B cell (primary cell): ENCODE data around the gene TASL. TPM values are rescaled to one million over a fixed set of nuclear protein-coding genes. Genes with fewer than 3 reads are reported as not detected.

Source experiments
- ATAC-seq: fragments of 200-7000 bp; cut with Tn5 transposase; one replicate; pipeline ENCODE4 v1.10.0; 2021; ENCODE audit warnings: low read depth, mild to moderate bottlenecking, moderate number of reproducible peaks, moderate library complexity
- CTCF ChIA-PET: fragments of 350-600 bp; sonication (Branson Sonifier 250); formaldehyde crosslinking; loops from one replicate; lab custom pipeline; 2021; ENCODE audit warnings: antibody characterized with exemption, inconsistent platforms; lab: Charles Lee
- POLR2A ChIA-PET: fragments of 350-600 bp; sonication (Branson Sonifier 250); formaldehyde crosslinking; loops from one replicate; lab custom pipeline; 2021; ENCODE audit warnings: antibody characterized with exemption; lab: Charles Lee
- DNase-seq: peaks from one replicate; pipeline ENCODE4 v3.0.0; 2013
- H2AFZ ChIP-seq: 2 replicates; pipeline ENCODE4 v1.6.1; 2012; ENCODE audit warnings: mild to moderate bottlenecking, low read depth, low read length; ENCODE audit not compliant: insufficient read depth, poor library complexity, severe bottlenecking
- H3K27ac ChIP-seq, 2 donors: 1 replicate in 1 of 2; 2 replicates in 1 of 2; pipeline ENCODE4 v1.5.1; 2012 to 2013; ENCODE audit warnings: low read length in 2 of 2, mild to moderate bottlenecking in 2 of 2, moderate library complexity in 1 of 2
- H3K27me3 ChIP-seq, 4 experiments: fragments of 200-600 bp in 1 of 4; sonication (generic) in 1 of 4; replicated peaks in 1 of 4; 1 replicate in 2 of 4; 2 replicates in 2 of 4; pipeline versions ENCODE4 v1.6.1 to v1.7.0; 2013 to 2016; ENCODE audit warnings: low read length in 3 of 4, mild to moderate bottlenecking in 2 of 4, mixed read lengths in 1 of 4, moderate library complexity in 1 of 4; ENCODE audit not compliant: insufficient read depth in 4 of 4, control insufficient read depth in 3 of 4; ENCODE audit errors: control extremely low read depth in 1 of 4
- H3K36me3 ChIP-seq, 2 experiments: replicated peaks in 1 of 2; 1 replicate in 1 of 2; 2 replicates in 1 of 2; pipeline versions ENCODE4 v1.6.1 to v1.7.1; 2013; ENCODE audit warnings: low read length in 1 of 2; ENCODE audit not compliant: insufficient read depth in 2 of 2, control insufficient read depth in 1 of 2; ENCODE audit errors: control extremely low read depth in 1 of 2, extremely low read depth in 1 of 2
- H3K4me1 ChIP-seq, 2 donors: fragments of 200-600 bp in 1 of 2; sonication (generic) in 1 of 2; 1 replicate in 1 of 2; 2 replicates in 1 of 2; pipeline versions ENCODE4 v1.5.1 to v1.6.1; 2013 to 2017; ENCODE audit warnings: low read length in 2 of 2; ENCODE audit not compliant: control insufficient read depth in 2 of 2, insufficient read depth in 2 of 2
- H3K4me2 ChIP-seq: replicated peaks from 2 replicates; pipeline ENCODE3; 2012; ENCODE audit warnings: mild to moderate bottlenecking, low read depth, low read length; ENCODE audit not compliant: poor library complexity, severe bottlenecking
- H3K4me3 ChIP-seq, 5 experiments: fragments of 200-600 bp in 1 of 5; sonication (generic) in 1 of 5; 1 replicate in 3 of 5; 2 replicates in 2 of 5; pipeline versions ENCODE4 v1.5.1 to v1.7.0; 2011 to 2016; ENCODE audit warnings: low read length in 4 of 5, mild to moderate bottlenecking in 4 of 5, low read depth in 2 of 5, control low read depth in 1 of 5, moderate library complexity in 1 of 5; ENCODE audit not compliant: insufficient read depth in 1 of 5; ENCODE audit errors: control extremely low read depth in 1 of 5, extremely low read depth in 1 of 5
- H3K79me2 ChIP-seq: fragments of 200-600 bp; sonication (generic); one replicate; pipeline ENCODE4 v1.6.0; 2016; ENCODE audit warnings: low read length; ENCODE audit not compliant: control insufficient read depth, insufficient read depth
- H3K9ac ChIP-seq: fragments of 200-600 bp; sonication (generic); 2 replicates; pipeline ENCODE4 v1.6.1; 2017; ENCODE audit warnings: mild to moderate bottlenecking, low read length, moderate library complexity
- H3K9me3 ChIP-seq, 3 donors: one replicate each; pipeline versions ENCODE4 v1.6.1 to v1.7.1; 2013; ENCODE audit warnings: low read length in 2 of 3; ENCODE audit not compliant: control insufficient read depth in 2 of 3, insufficient read depth in 1 of 3; ENCODE audit errors: control extremely low read depth in 1 of 3
- H4K20me1 ChIP-seq: 2 replicates; pipeline ENCODE4 v1.6.0; 2012; ENCODE audit warnings: mild to moderate bottlenecking, low read length; ENCODE audit not compliant: insufficient read depth, control insufficient read depth, poor library complexity, severe bottlenecking
- H3K27ac Mint-ChIP-seq: one replicate; pipeline ENCODE4 v1.8.0; 2021; ENCODE audit warnings: mixed read lengths
- H3K27me3 Mint-ChIP-seq: one replicate; pipeline ENCODE4 v1.8.0; 2021; ENCODE audit warnings: mixed read lengths
- H3K4me1 Mint-ChIP-seq: one replicate; pipeline ENCODE4 v1.8.0; 2021; ENCODE audit warnings: mixed read lengths
- H3K4me3 Mint-ChIP-seq: one replicate; pipeline ENCODE4 v1.8.0; 2021; ENCODE audit warnings: mixed read lengths
- H3K9me3 Mint-ChIP-seq: one replicate; pipeline ENCODE4 v1.8.0; 2022; ENCODE audit warnings: mixed read lengths; ENCODE audit not compliant: insufficient read depth
- EZH2 ChIP-seq: IDR thresholded peaks from 2 replicates; pipeline ENCODE4 v1.6.1; 2012; ENCODE audit warnings: borderline replicate concordance, low read depth, mild to moderate bottlenecking, moderate library complexity, low read length; ENCODE audit not compliant: insufficient read depth, poor library complexity, severe bottlenecking
- WGBS: methylation state at CpG from one replicate; pipeline ENCODE4 v1.1.5; 2013; ENCODE audit warnings: missing lambda C conversion rate; ENCODE audit not compliant: insufficient coverage; 5-methylcytosine and 5-hydroxymethylcytosine counted together
- intact Hi-C: fragments of 100-400 bp; cut with micrococcal nuclease; formaldehyde crosslinking; loops from one replicate; pipeline ENCODE4 v1.10.0; 2022
- polyA plus RNA-seq: library from polyadenylated mRNA; depleted of rRNA; stranded (reverse); fragments of >200 nt; gene quantifications from 2 replicates; pipeline ENCODE4 v1.2.3, GENCODE V29; 2012
- total RNA-seq, 2 donors: library from RNA; stranded (reverse); fragments of 120-200 nt in 1 of 2; gene quantifications; 1 replicate in 1 of 2; 2 replicates in 1 of 2; pipeline versions ENCODE4 v1.2.3 to v1.2.4, GENCODE V29; 2013 to 2022
- TF ChIP-seq, protein P1 (sequence below): fragments of 200-600 bp; IDR thresholded peaks from one replicate; pipeline ENCODE4 v1.8.0; 2022; ENCODE audit warnings: antibody characterized with exemption, mild to moderate bottlenecking

The TASL gene
- total and polyA plus RNA-seq, 2 donors (not counting 1 experiment from before 2014, with no cell fraction given): 15.7 to 25.4 TPM

DNA sequence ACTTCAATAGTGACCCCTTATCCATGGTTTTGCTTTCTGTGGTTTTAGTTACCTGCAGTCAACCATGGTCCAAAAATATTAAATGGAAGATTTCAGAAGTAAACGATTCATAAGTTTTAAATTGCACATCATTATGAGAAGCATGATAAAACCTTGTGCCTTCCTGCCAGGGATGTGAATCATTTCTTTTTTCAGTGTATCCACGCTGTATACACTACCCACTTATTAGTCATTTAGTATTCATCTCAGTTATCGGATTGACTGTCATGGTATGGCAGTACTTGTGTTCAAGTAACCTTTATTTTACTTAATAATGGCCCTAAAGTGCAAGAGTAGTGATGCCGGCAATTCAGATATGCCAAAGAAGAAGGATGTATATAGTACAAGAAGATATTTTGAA lies 37.7 kb upstream of the TASL start:
- Histone ChIP-seq H4K20me1 (no peaks in the 10 kb centered on the region), H3K36me3 (no peaks in the 10 kb centered on the region), H3K4me2 (no peak overlapping the region), H3K4me1 (no peaks in the 10 kb centered on the region), H3K27ac (no peak overlapping the region), H3K4me3 (no peak overlapping the region), H3K9me3 (no peaks in the 10 kb centered on the region), H3K27me3 (no peaks in the 10 kb centered on the region), H2AFZ (no peak overlapping the region), H3K79me2 (no peaks in the 10 kb centered on the region), H3K9ac (no peak overlapping the region)
- no peak for DNase-seq
- TF ChIP-seq, protein P1, sequence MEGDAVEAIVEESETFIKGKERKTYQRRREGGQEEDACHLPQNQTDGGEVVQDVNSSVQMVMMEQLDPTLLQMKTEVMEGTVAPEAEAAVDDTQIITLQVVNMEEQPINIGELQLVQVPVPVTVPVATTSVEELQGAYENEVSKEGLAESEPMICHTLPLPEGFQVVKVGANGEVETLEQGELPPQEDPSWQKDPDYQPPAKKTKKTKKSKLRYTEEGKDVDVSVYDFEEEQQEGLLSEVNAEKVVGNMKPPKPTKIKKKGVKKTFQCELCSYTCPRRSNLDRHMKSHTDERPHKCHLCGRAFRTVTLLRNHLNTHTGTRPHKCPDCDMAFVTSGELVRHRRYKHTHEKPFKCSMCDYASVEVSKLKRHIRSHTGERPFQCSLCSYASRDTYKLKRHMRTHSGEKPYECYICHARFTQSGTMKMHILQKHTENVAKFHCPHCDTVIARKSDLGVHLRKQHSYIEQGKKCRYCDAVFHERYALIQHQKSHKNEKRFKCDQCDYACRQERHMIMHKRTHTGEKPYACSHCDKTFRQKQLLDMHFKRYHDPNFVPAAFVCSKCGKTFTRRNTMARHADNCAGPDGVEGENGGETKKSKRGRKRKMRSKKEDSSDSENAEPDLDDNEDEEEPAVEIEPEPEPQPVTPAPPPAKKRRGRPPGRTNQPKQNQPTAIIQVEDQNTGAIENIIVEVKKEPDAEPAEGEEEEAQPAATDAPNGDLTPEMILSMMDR: no peak
- TF ChIP-seq EZH2: no peak
- WGBS: no CpG with 5 or more reads among the region's 4 CpGs
- Mint-ChIP-seq H3K4me3 (no peak overlapping the region), H3K4me1 (peaks cover 3% of the 10 kb centered on the region), H3K27me3 (no peaks in the 10 kb centered on the region), H3K27ac (no peak overlapping the region), H3K9me3 (no peaks in the 10 kb centered on the region)
- intact Hi-C loops: no loop called here
- ChIA-PET CTCF (no interaction called here), POLR2A (no interaction called here)
- no peak for ATAC-seq

DNA sequence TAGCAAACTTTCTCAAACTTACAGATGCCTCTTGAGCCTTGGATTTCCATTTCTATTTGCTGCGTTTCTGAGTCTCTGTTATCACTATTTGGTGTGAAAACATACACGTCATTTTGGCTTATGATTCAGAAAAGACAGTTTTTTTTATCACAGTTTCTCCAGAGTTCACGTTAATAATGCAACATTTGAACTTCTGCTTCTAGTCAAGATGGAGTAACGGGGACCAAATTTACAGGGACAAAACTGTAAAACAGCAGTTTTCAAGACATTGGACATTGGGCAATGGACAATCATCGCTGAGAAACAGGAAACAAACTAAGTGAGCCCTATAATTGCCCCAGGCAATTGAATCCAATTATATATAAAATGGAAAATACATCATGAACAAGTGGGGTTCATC lies 36.2 kb upstream of the TASL start:
- Histone ChIP-seq H3K4me2 (no peak overlapping the region), H3K27ac (no peak overlapping the region), H3K9me3 (no peaks in the 10 kb centered on the region), H3K9ac (no peak overlapping the region), H3K79me2 (no peaks in the 10 kb centered on the region), H3K36me3 (no peaks in the 10 kb centered on the region), H2AFZ (no peak overlapping the region), H3K4me3 (no peak overlapping the region), H4K20me1 (no peaks in the 10 kb centered on the region), H3K27me3 (no peaks in the 10 kb centered on the region), H3K4me1 (no peaks in the 10 kb centered on the region)
- CTCF ChIA-PET: no interaction called here
- intact Hi-C loops: no loop called here
- no CpG with 5 or more reads among the region's 5 CpGs for WGBS
- no peak overlapping the region for H3K4me3 Mint-ChIP-seq
- POLR2A ChIA-PET: no interaction called here
- ATAC-seq (no peak), DNase-seq (no peak)
- H3K27me3 Mint-ChIP-seq: no peaks in the 10 kb centered on the region
- no peaks in the 10 kb centered on the region for H3K9me3 Mint-ChIP-seq
- H3K27ac Mint-ChIP-seq: no peak overlapping the region
- H3K4me1 Mint-ChIP-seq: peaks cover 3% of the 10 kb centered on the region
- TF ChIP-seq, protein P1: no peak
